ENCODE data around the gene IFI27L1. TPM values are rescaled to one million over a fixed set of nuclear protein-coding genes. Genes with fewer than 3 reads are reported as not detected.
"Not testable (repeated sequence)": the region's sequence is repeated elsewhere in the genome, so short reads cannot be mapped to it uniquely, and the experiment has no call there.

IFI27L1 gene
- total RNA-seq, 1 donor from 2014 or later = 30.0 TPM

- Mint-ChIP-seq H3K4me3 (ENCODE audit: unreplicated experiment) (no peak overlapping the region), H3K27ac (ENCODE audit: unreplicated experiment) (no peak overlapping the region), H3K36me3 (ENCODE audit: unreplicated experiment) (peaks cover 68% of the 10 kb centered on the region), H3K27me3 (ENCODE audit: unreplicated experiment) (no peaks in the 10 kb centered on the region), H3K4me1 (ENCODE audit: unreplicated experiment) (peaks cover 12% of the 10 kb centered on the region), H3K9me3 (ENCODE audit: unreplicated experiment) (no peaks in the 10 kb centered on the region)
- TF ChIP-seq CTCF (IDR thresholded peaks at IDR 0.05) = no peak
- peak; percentile 15 for DNase-seq (ENCODE audit: extremely low spot score, unreplicated experiment)
These were observed 22.9 kb upstream of the IFI27L1 start for GRCh38 chr14:94058128-94058673.

- Mint-ChIP-seq H3K9me3 (ENCODE audit: unreplicated experiment) (no peaks in the 10 kb centered on the region), H3K27me3 (ENCODE audit: unreplicated experiment) (no peaks in the 10 kb centered on the region), H3K27ac (ENCODE audit: unreplicated experiment) (no peak overlapping the region), H3K4me1 (ENCODE audit: unreplicated experiment) (peaks cover 16% of the 10 kb centered on the region), H3K4me3 (ENCODE audit: unreplicated experiment) (no peak overlapping the region), H3K36me3 (ENCODE audit: unreplicated experiment) (peaks cover 70% of the 10 kb centered on the region)
- TF ChIP-seq CTCF (IDR thresholded peaks at IDR 0.05) = no peak
- peak; percentile 32 for DNase-seq (ENCODE audit: extremely low spot score, unreplicated experiment)
These were observed 22.4 kb upstream of the IFI27L1 start for GRCh38 chr14:94058674-94059138.

- H3K9me3 Mint-ChIP-seq (ENCODE audit: unreplicated experiment) = no peaks in the 10 kb centered on the region
- H3K27me3 Mint-ChIP-seq (ENCODE audit: unreplicated experiment) = no peaks in the 10 kb centered on the region
- peaks cover 58% of the 10 kb centered on the region for H3K36me3 Mint-ChIP-seq (ENCODE audit: unreplicated experiment)
- DNase-seq (ENCODE audit: extremely low spot score, unreplicated experiment) = no peak
- H3K27ac Mint-ChIP-seq (ENCODE audit: unreplicated experiment) = no peak overlapping the region
- no peak for TF ChIP-seq CTCF (IDR thresholded peaks at IDR 0.05)
- no peak overlapping the region for H3K4me3 Mint-ChIP-seq (ENCODE audit: unreplicated experiment)
- peaks cover 21% of the 10 kb centered on the region for H3K4me1 Mint-ChIP-seq (ENCODE audit: unreplicated experiment)
These were observed 21.1 kb upstream of the IFI27L1 start for GRCh38 chr14:94059998-94060397.

GRCh38 chr14:94062344-94062940, 18.7 kb upstream of the IFI27L1 start:
- Mint-ChIP-seq H3K27ac (ENCODE audit: unreplicated experiment) (peak overlapping the region; percentile 86), H3K4me3 (ENCODE audit: unreplicated experiment) (no peak overlapping the region), H3K36me3 (ENCODE audit: unreplicated experiment) (peaks cover 46% of the 10 kb centered on the region), H3K27me3 (ENCODE audit: unreplicated experiment) (no peaks in the 10 kb centered on the region), H3K4me1 (ENCODE audit: unreplicated experiment) (peaks cover 32% of the 10 kb centered on the region), H3K9me3 (ENCODE audit: unreplicated experiment) (peaks cover 11% of the 10 kb centered on the region)
- no peak for TF ChIP-seq CTCF (IDR thresholded peaks at IDR 0.05)
- no peak for DNase-seq (ENCODE audit: extremely low spot score, unreplicated experiment)

- DNase-seq (ENCODE audit: extremely low spot score, unreplicated experiment) = no peak
- no peaks in the 10 kb centered on the region for H3K27me3 Mint-ChIP-seq (ENCODE audit: unreplicated experiment)
- peaks cover 34% of the 10 kb centered on the region for H3K4me1 Mint-ChIP-seq (ENCODE audit: unreplicated experiment)
- TF ChIP-seq CTCF (IDR thresholded peaks at IDR 0.05) = no peak
- no peak overlapping the region for H3K27ac Mint-ChIP-seq (ENCODE audit: unreplicated experiment)
- H3K9me3 Mint-ChIP-seq (ENCODE audit: unreplicated experiment) = peaks cover 40% of the 10 kb centered on the region
- peaks cover 46% of the 10 kb centered on the region for H3K36me3 Mint-ChIP-seq (ENCODE audit: unreplicated experiment)
- H3K4me3 Mint-ChIP-seq (ENCODE audit: unreplicated experiment) = no peak overlapping the region
These were observed 14.9 kb upstream of the IFI27L1 start for GRCh38 chr14:94066089-94066676.

- H3K4me3 Mint-ChIP-seq (ENCODE audit: unreplicated experiment); H3K27ac Mint-ChIP-seq (ENCODE audit: unreplicated experiment); DNase-seq (ENCODE audit: extremely low spot score, unreplicated experiment); H3K27me3 Mint-ChIP-seq (ENCODE audit: unreplicated experiment): not testable (repeated sequence)
- Mint-ChIP-seq H3K4me1 (ENCODE audit: unreplicated experiment) (peaks cover 14% of the 10 kb centered on the region), H3K9me3 (ENCODE audit: unreplicated experiment) (peaks cover 56% of the 10 kb centered on the region), H3K36me3 (ENCODE audit: unreplicated experiment) (peaks cover 57% of the 10 kb centered on the region)
These were observed 9.0 kb upstream of the IFI27L1 start for GRCh38 chr14:94072076-94072475.

Data from osteocyte (in vitro differentiated cells).